ENCODE measurements around the gene LZTS3. TPM values are rescaled to one million over a fixed set of nuclear protein-coding genes. Genes with fewer than 3 reads are reported as not detected.
"Not testable (repeated sequence)": the region's sequence is repeated elsewhere in the genome, so short reads cannot be mapped to it uniquely, and the experiment has no call there.

LZTS3 gene
- total and polyA plus RNA-seq, 4 donors: 21.4 to 83.2 (median 53.6) TPM

GRCh38 chr20:3193806-3194616 is 20.7 kb upstream of the LZTS3 start:
- no peaks in the 10 kb centered on the region for H3K27me3 ChIP-seq (ENCODE audit: control insufficient read depth, insufficient read depth, low read length)
- no peaks in the 10 kb centered on the region for H3K4me1 ChIP-seq (ENCODE audit: control insufficient read depth, insufficient read depth, low read length)
- WGBS (ENCODE audit: insufficient coverage): 99% methylated on average over 10 of the region's 14 CpGs
- no peaks in the 10 kb centered on the region for H3K9me3 ChIP-seq (ENCODE audit: control insufficient read depth, insufficient read depth, low read length)
- no peak for DNase-seq (ENCODE audit: low read depth in 4 of 6, low spot score in 6 of 6)
- no peak overlapping the region for H3K27ac ChIP-seq (ENCODE audit: low read depth, low read length)
- peaks cover 84% of the 10 kb centered on the region for H3K36me3 ChIP-seq (ENCODE audit: control insufficient read depth, insufficient read depth, low read length)
- H3K4me3 ChIP-seq (ENCODE audit: low read depth, low read length): no peak overlapping the region

- no peak overlapping the region for H3K4me3 ChIP-seq (ENCODE audit: low read depth, low read length)
- no peaks in the 10 kb centered on the region for H3K4me1 ChIP-seq (ENCODE audit: control insufficient read depth, insufficient read depth, low read length)
- no peaks in the 10 kb centered on the region for H3K27me3 ChIP-seq (ENCODE audit: control insufficient read depth, insufficient read depth, low read length)
- WGBS (ENCODE audit: insufficient coverage): 95% methylated on average over 17 of the region's 18 CpGs
- peaks cover 73% of the 10 kb centered on the region for H3K36me3 ChIP-seq (ENCODE audit: control insufficient read depth, insufficient read depth, low read length)
- no peak for DNase-seq (ENCODE audit: low read depth in 4 of 6, low spot score in 6 of 6)
- no peaks in the 10 kb centered on the region for H3K9me3 ChIP-seq (ENCODE audit: control insufficient read depth, insufficient read depth, low read length)
- H3K27ac ChIP-seq (ENCODE audit: low read depth, low read length): no peak overlapping the region
Measured at GRCh38 chr20:3192226-3193015, 19.1 kb upstream of the LZTS3 start.

- H3K27ac ChIP-seq (ENCODE audit: low read depth, low read length): no peak overlapping the region
- no peaks in the 10 kb centered on the region for H3K4me1 ChIP-seq (ENCODE audit: control insufficient read depth, insufficient read depth, low read length)
- no peak overlapping the region for H3K4me3 ChIP-seq (ENCODE audit: low read depth, low read length)
- 87% methylated on average over 14 of the region's 14 CpGs for WGBS (ENCODE audit: insufficient coverage)
- H3K9me3 ChIP-seq (ENCODE audit: control insufficient read depth, insufficient read depth, low read length): no peaks in the 10 kb centered on the region
- peaks cover 61% of the 10 kb centered on the region for H3K36me3 ChIP-seq (ENCODE audit: control insufficient read depth, insufficient read depth, low read length)
- no peak for DNase-seq (ENCODE audit: low read depth in 4 of 6, low spot score in 6 of 6)
- no peaks in the 10 kb centered on the region for H3K27me3 ChIP-seq (ENCODE audit: control insufficient read depth, insufficient read depth, low read length)
Measured at GRCh38 chr20:3190681-3191111, 17.3 kb upstream of the LZTS3 start.

- H3K4me1 ChIP-seq (ENCODE audit: control insufficient read depth, insufficient read depth, low read length): no peaks in the 10 kb centered on the region
- H3K9me3 ChIP-seq (ENCODE audit: control insufficient read depth, insufficient read depth, low read length): no peaks in the 10 kb centered on the region
- no peak for DNase-seq (ENCODE audit: low read depth in 4 of 6, low spot score in 6 of 6)
- WGBS (ENCODE audit: insufficient coverage): 86% methylated on average over 3 of the region's 4 CpGs
- H3K4me3 ChIP-seq (ENCODE audit: low read depth, low read length): no peak overlapping the region
- no peaks in the 10 kb centered on the region for H3K27me3 ChIP-seq (ENCODE audit: control insufficient read depth, insufficient read depth, low read length)
- no peak overlapping the region for H3K27ac ChIP-seq (ENCODE audit: low read depth, low read length)
- peaks cover 50% of the 10 kb centered on the region for H3K36me3 ChIP-seq (ENCODE audit: control insufficient read depth, insufficient read depth, low read length)
Measured at GRCh38 chr20:3189561-3190131, 16.3 kb upstream of the LZTS3 start.

GRCh38 chr20:3188823-3189413 is 15.6 kb upstream of the LZTS3 start:
- Histone ChIP-seq H3K36me3 (ENCODE audit: control insufficient read depth, insufficient read depth, low read length) (peaks cover 43% of the 10 kb centered on the region), H3K27me3 (ENCODE audit: control insufficient read depth, insufficient read depth, low read length) (no peaks in the 10 kb centered on the region), H3K9me3 (ENCODE audit: control insufficient read depth, insufficient read depth, low read length) (no peaks in the 10 kb centered on the region), H3K4me3 (ENCODE audit: low read depth, low read length) (no peak overlapping the region), H3K4me1 (ENCODE audit: control insufficient read depth, insufficient read depth, low read length) (no peaks in the 10 kb centered on the region), H3K27ac (ENCODE audit: low read depth, low read length) (no peak overlapping the region)
- no peak for DNase-seq (ENCODE audit: low read depth in 4 of 6, low spot score in 6 of 6)
- WGBS (ENCODE audit: insufficient coverage): 84% methylated on average over 3 of the region's 3 CpGs

GRCh38 chr20:3187861-3188260 is 14.5 kb upstream of the LZTS3 start:
- not testable (repeated sequence) for H3K4me3 ChIP-seq (ENCODE audit: low read depth, low read length); H3K27me3 ChIP-seq (ENCODE audit: control insufficient read depth, insufficient read depth, low read length); H3K9me3 ChIP-seq (ENCODE audit: control insufficient read depth, insufficient read depth, low read length); H3K27ac ChIP-seq (ENCODE audit: low read depth, low read length); DNase-seq (ENCODE audit: low read depth in 4 of 6, low spot score in 6 of 6); H3K4me1 ChIP-seq (ENCODE audit: control insufficient read depth, insufficient read depth, low read length)
- 100% methylated on average over 3 of the region's 9 CpGs for WGBS (ENCODE audit: insufficient coverage)
- peaks cover 36% of the 10 kb centered on the region for H3K36me3 ChIP-seq (ENCODE audit: control insufficient read depth, insufficient read depth, low read length)

GRCh38 chr20:3183896-3184612 is 10.7 kb upstream of the LZTS3 start:
- peaks cover 5% of the 10 kb centered on the region for H3K36me3 ChIP-seq (ENCODE audit: control insufficient read depth, insufficient read depth, low read length)
- no peaks in the 10 kb centered on the region for H3K4me1 ChIP-seq (ENCODE audit: control insufficient read depth, insufficient read depth, low read length)
- H3K27me3 ChIP-seq (ENCODE audit: control insufficient read depth, insufficient read depth, low read length): no peaks in the 10 kb centered on the region
- DNase-seq (ENCODE audit: low read depth in 4 of 6, low spot score in 6 of 6): no peak
- H3K4me3 ChIP-seq (ENCODE audit: low read depth, low read length): no peak overlapping the region
- H3K9me3 ChIP-seq (ENCODE audit: control insufficient read depth, insufficient read depth, low read length): no peaks in the 10 kb centered on the region
- WGBS (ENCODE audit: insufficient coverage): no CpG with 5 or more reads among the region's 3 CpGs
- H3K27ac ChIP-seq (ENCODE audit: low read depth, low read length): no peak overlapping the region

GRCh38 chr20:3182429-3182828 is 9.1 kb upstream of the LZTS3 start:
- H3K36me3 ChIP-seq (ENCODE audit: control insufficient read depth, insufficient read depth, low read length); H3K27me3 ChIP-seq (ENCODE audit: control insufficient read depth, insufficient read depth, low read length); H3K9me3 ChIP-seq (ENCODE audit: control insufficient read depth, insufficient read depth, low read length); H3K27ac ChIP-seq (ENCODE audit: low read depth, low read length); H3K4me3 ChIP-seq (ENCODE audit: low read depth, low read length); H3K4me1 ChIP-seq (ENCODE audit: control insufficient read depth, insufficient read depth, low read length); DNase-seq (ENCODE audit: low read depth in 4 of 6, low spot score in 6 of 6): not testable (repeated sequence)
- 100% methylated on average over 1 of the region's 5 CpGs for WGBS (ENCODE audit: insufficient coverage)

GRCh38 chr20:3181270-3181669 is 7.9 kb upstream of the LZTS3 start:
- DNase-seq (ENCODE audit: low read depth in 4 of 6, low spot score in 6 of 6): no peak
- Histone ChIP-seq H3K27ac (ENCODE audit: low read depth, low read length) (no peak overlapping the region), H3K4me3 (ENCODE audit: low read depth, low read length) (no peak overlapping the region), H3K4me1 (ENCODE audit: control insufficient read depth, insufficient read depth, low read length) (no peaks in the 10 kb centered on the region), H3K36me3 (ENCODE audit: control insufficient read depth, insufficient read depth, low read length) (peaks cover 4% of the 10 kb centered on the region), H3K9me3 (ENCODE audit: control insufficient read depth, insufficient read depth, low read length) (no peaks in the 10 kb centered on the region), H3K27me3 (ENCODE audit: control insufficient read depth, insufficient read depth, low read length) (no peaks in the 10 kb centered on the region)
- WGBS (ENCODE audit: insufficient coverage): 93% methylated on average over 3 of the region's 5 CpGs
